H1 (cell line): ENCODE data around the gene EDC3. TPM values are rescaled to one million over a fixed set of nuclear protein-coding genes. Genes with fewer than 3 reads are reported as not detected.

Experiments used
- CBX5 ChIP-seq: fragments of 300-800, 300-1000 bp; sonication (generic); IDR thresholded peaks from 2 replicates; pipeline ENCODE4 v1.7.1; 2016; ENCODE audit warnings: antibody characterized with exemption, low read length, low read depth
- EZH2 ChIP-seq: fragments of 200-600 bp; sonication (generic); IDR thresholded peaks from 2 replicates; pipeline ENCODE4 v1.7.1; 2012; ENCODE audit warnings: low read depth, mild to moderate bottlenecking, moderate library complexity, low read length, inconsistent platforms; ENCODE audit not compliant: severe bottlenecking
- KDM1A ChIP-seq: fragments of 200-600, 300-600 bp; sonication (generic); IDR thresholded peaks from 2 replicates; pipeline ENCODE4 v1.7.1; 2016; ENCODE audit warnings: mild to moderate bottlenecking, low read length, borderline replicate concordance
- SIN3A ChIP-seq, 2 experiments: IDR thresholded peaks in 1 of 2; conservative IDR thresholded peaks in 1 of 2; 2 replicates each; pipeline ENCODE4 v1.6.1; 2011 to 2012; ENCODE audit warnings: low read length in 2 of 2, improper control_type of control experiment in 1 of 2, low read depth in 1 of 2, mild to moderate bottlenecking in 1 of 2
- SRF ChIP-seq: IDR thresholded peaks from 2 replicates; pipeline ENCODE4 v1.6.1; 2011; ENCODE audit warnings: mild to moderate bottlenecking, low read depth, low read length, moderate library complexity
- TEAD4 ChIP-seq: IDR thresholded peaks from 2 replicates; pipeline ENCODE4 v1.6.1; 2012; ENCODE audit warnings: low read depth, low read length, inconsistent platforms, mixed read lengths
- polyA plus RNA-seq, 7 experiments: library from polyadenylated mRNA; depleted of rRNA in 3 of 7; stranded (reverse) in 5 of 7; unstranded in 2 of 7; fragments of >200 nt in 5 of 7; fragments of 200-250 nt in 2 of 7; gene quantifications; 1 replicate in 5 of 7; 2 replicates in 1 of 7; 4 replicates in 1 of 7; pipeline versions ENCODE4 v1.2.1 to v1.2.3, GENCODE V29; 2011 to 2013; ENCODE audit warnings: missing spikeins in 2 of 7, mixed read lengths in 2 of 7
- total RNA-seq: library from RNA; stranded (reverse); fragmentation: NEBNext Ultra II Directional; extraction: Animal tissue kit (Norgen Biotek cat#: 25700); gene quantifications from 2 replicates; pipeline ENCODE4 v1.2.1, GENCODE V29; 2021
- TF ChIP-seq, protein P1 (sequence below): IDR thresholded peaks from 2 replicates; pipeline ENCODE4 v1.6.1; 2011; ENCODE audit warnings: low read depth, mild to moderate bottlenecking, low read length; ENCODE audit not compliant: insufficient read depth
- TF ChIP-seq, protein P2 (sequence below): IDR thresholded peaks from 2 replicates; pipeline ENCODE4 v1.6.1; 2012; ENCODE audit warnings: low read length, inconsistent platforms

EDC3 gene
- total and polyA plus RNA-seq, 2 of the 8 experiments (the other 6 are each of a cell fraction or from before 2014, with no cell fraction given) = 45.0 to 50.8 TPM

DNA sequence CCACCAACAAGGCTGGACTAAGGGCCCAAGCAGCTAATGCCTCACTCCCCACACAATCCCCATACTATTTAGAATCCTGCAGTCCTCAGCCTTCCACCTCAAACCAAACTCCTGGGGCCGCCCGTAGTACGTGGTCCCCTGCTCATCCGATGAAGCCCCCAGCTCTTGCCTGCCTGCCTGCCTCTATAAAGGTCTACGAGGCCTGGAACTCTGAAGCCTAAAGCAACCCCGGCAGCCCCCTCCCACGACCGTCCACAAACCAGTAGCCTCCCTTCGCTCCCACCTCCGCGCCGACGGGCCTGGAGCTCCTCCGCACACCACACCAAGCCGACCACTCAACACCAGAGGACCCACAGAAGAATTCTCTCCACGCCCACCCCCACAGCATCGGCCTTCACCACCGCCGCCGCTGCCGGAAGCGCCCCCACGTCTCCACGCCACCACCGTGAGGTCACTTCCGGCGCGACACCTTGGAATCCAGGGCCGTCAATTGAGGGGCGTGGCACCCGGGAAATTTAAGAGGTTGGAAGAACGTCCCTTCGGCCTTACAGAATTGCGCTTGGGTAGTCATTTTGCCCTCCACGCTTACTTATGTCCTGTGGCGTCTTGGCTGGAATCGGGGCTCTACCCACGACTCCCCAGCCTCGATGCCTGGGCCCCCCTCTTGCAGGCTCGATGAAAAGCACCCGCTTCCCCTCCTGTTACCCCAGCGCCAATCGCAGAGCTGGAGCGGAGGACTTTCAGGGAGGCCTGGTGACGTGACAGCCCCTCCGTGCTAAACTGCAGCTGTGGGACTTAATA lies at the start of gene EDC3 (continued):
- TF ChIP-seq, protein P1, sequence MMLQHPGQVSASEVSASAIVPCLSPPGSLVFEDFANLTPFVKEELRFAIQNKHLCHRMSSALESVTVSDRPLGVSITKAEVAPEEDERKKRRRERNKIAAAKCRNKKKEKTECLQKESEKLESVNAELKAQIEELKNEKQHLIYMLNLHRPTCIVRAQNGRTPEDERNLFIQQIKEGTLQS = peak; percentile 65; the same call in 1 of the 2 replicates
- TF ChIP-seq KDM1A = no peak
- TF ChIP-seq TEAD4 = peak; percentile 84
- TF ChIP-seq, protein P2, sequence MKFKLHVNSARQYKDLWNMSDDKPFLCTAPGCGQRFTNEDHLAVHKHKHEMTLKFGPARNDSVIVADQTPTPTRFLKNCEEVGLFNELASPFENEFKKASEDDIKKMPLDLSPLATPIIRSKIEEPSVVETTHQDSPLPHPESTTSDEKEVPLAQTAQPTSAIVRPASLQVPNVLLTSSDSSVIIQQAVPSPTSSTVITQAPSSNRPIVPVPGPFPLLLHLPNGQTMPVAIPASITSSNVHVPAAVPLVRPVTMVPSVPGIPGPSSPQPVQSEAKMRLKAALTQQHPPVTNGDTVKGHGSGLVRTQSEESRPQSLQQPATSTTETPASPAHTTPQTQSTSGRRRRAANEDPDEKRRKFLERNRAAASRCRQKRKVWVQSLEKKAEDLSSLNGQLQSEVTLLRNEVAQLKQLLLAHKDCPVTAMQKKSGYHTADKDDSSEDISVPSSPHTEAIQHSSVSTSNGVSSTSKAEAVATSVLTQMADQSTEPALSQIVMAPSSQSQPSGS = no peak
- no peak for TF ChIP-seq CBX5
- no peak for TF ChIP-seq EZH2
- TF ChIP-seq SRF = 0 out of 2 replicates have a peak, but pooled peaks have one; percentile 42
- TF ChIP-seq SIN3A (conservative IDR thresholded peaks at IDR 0.05 in 1 of 2, IDR thresholded peaks at IDR 0.05 in 1 of 2; ENCODE audit: low read depth in 1 of 2, low read length in 2 of 2) = peak; percentile 88 to 97
